Measurements from ENCODE around the gene WDFY4.

Gene WDFY4

DNA sequence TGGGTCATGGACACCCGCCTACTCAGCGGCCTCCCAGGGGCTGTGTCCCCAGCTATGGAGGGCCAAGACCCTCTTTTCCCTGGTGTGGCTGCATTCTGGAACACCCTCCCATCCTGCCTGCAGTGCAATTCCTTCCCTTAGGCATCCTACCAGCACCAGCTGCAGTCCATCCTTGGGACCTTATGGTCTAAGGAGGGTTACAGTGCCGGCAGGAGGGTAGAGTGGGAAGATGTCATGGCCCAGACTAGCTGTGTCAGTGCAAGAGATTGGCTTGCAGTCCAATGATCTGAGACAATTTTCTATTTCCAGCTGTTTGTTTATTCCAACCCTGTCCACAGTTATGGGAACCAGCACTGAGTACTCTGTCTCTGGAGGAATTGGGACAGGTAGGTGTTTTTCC is 92.4 kb downstream of the WDFY4 start:
- FAIRE-seq, result no peak

DNA sequence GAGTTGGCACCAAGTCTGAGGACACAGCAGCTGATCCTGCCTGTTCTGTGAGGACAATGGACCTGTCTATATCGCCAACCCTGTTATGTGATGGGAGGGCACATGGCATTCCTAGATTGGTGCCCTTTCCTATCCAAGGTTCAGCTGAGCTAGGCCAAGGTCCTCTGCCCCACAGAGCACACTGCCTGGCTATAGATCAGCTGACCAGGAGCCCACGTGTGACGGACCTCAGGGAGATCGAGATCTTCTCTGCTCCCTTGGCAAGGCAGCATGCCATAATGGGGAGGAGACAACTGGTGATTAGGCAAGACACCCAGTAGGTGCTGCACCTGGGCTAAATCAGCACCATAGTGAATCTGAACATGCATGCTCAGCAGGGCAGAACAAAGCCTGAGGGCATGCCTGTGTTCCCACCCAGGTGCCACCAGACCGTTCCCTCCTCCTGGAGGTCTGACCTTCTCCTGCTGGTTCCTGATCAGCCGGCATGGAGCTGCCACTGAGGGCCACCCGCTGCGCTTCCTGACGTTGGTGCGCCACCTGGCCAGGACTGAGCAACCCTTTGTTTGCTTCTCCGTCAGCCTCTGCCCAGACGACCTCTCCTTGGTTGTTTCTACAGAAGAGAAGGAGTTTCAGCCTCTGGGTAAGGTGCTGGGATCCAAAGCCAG is 93.7 kb downstream of the WDFY4 start:
- no peak for FAIRE-seq

DNA sequence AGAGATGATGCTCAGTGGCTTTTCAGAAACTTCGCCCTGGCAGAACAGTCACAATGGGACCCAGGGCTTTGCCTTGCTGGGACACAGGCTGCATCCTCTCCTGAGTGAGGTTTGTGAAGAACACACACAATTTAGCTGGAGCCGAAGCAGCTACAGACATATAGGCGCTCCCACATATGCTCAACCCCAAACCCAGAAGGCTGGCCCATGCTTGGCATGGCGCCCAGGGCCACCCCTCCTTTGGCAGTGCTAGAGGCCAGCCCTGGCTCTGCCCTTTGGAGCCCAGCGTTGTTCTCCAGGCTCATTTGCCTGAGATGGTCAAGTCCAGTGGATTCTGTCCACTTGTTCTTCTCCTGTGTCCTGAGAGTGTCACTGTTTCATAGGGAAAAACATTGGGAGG is 94.4 kb downstream of the WDFY4 start:
- FAIRE-seq, result no peak

DNA sequence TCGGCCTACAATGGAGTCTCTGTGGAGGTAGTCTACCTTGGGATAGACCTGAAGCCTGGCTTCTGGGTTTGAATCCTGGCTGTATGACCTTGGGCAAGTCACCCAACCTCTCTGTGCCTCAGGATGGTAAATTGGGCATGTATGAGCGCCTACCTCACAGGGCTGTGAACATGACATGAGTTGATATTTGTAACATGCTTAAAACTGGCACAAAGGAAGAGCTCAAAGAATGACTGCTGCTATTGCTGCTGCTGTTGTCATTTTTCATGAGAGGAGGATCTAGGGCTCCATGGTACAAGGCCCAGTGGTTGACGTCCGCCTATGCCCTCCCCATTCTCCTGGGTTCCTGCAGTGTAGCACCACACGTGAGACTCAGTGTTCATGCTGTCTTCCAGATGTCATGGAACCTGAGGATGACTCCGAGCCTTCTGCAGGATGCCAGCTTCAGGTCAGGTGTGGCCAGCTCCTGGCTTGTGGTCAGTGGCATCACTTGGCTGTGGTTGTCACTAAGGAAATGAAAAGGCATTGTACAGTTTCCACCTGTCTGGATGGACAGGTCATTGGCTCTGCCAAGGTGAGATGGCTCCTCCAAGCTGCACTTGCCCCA is 95.0 kb downstream of the WDFY4 start:
- no peak for FAIRE-seq

DNA sequence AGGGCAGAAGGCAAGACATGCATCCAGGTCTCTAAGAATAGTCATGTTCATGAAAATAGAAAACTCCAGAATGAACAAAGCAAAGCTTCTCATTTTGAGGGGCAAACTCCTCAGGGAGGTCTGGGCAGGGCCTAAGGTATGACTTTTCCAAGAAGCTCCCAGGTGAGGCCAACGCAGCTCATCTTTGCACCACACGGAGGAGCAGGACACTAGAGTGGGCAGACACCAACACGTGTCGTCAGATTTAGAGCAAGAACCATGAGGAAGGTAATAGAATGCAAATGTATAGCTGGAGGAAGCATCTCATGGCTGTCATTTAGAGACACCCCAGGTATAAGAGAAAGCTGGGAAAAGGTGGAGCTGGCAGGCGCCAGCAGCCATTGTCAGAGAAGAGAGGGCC is 95.7 kb downstream of the WDFY4 start:
- no peak for FAIRE-seq

DNA sequence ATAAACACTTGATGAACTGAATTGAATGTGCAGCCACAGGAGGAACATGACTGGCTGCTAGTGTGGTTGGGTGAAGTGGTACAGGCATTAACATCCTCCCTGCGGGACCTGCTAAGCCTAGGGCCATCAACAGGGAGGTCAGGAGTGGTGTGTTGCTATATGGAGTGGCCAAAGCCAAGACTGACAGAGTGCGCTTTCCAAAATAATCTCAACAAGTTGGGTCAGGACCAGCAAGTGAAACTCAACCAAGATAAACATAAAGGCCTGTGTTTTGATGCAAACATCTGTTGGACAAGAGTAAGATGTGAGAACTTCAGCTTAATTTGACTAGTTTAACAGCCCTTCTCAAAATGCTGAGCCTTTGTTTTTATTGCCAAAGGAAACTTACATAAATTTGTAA is 97.7 kb downstream of the WDFY4 start:
- FAIRE-seq, result no peak

DNA sequence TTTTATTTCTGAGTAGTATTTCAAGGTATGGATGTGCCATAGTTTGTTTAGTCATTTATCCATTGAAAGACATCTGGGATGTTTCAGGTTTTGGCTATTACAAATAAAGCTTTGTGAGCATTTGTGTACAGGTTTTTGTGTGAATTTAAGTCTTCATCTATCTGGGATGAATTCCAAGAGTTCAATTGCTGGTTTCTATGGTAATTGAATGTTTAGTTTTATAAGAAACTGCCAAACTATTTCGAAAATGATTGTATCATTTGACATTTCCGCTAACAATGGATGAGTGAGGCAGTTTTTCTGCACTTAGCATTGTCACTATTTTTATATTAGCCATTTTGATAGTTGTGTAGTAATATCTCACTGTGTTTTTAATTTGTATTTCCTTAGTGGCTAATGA is 99.4 kb downstream of the WDFY4 start:
- no peak for FAIRE-seq

DNA sequence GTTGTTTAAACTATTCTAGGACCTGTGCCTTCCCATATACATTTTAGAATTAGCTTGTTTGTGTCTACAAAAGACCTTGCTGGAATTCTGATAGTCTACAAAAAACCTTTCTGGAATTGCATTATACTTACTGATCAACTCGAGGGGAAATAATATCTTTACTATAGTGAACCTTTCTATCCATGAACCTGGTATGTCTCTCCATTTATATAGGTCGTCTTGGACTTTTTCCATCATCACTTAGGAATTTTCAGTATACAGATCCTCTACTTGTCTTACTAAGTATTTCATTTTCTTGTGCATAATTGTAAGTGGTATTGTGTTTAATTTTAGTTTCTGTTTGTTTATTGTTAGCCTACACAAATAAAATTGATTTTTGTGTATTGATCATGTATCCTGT is 101.1 kb downstream of the WDFY4 start:
- FAIRE-seq, result no peak

DNA sequence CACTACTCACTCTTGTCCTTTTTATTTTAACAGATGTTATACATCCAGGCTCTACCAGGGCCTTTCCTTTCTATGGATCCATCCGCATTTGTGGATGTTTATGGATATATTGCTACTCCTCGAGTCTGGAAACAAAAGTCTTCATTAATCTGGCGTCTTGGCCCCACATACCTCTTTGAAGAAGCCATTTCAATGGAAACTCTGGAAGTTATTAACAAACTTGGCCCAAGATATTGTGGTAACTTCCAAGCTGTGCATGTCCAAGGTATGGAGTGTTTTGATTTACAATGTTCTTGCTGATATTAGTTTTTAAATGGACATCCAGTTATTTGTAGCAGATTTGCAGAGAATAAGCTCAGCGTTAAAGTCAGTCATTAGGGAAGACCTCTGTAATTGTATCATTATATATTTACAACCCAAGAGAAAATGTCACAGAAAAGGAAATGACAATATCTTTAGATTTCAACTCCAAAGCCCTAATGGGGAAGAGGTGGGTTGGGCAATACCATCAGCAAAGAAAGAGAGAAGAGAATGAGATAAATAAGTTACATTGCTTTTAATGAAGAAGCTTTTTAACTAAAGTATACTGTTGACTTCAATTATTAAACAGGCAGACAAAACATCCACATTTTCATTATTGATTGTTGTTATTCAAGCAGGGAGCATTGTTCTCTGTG is 102.1 kb downstream of the WDFY4 start:
- no peak for FAIRE-seq

DNA sequence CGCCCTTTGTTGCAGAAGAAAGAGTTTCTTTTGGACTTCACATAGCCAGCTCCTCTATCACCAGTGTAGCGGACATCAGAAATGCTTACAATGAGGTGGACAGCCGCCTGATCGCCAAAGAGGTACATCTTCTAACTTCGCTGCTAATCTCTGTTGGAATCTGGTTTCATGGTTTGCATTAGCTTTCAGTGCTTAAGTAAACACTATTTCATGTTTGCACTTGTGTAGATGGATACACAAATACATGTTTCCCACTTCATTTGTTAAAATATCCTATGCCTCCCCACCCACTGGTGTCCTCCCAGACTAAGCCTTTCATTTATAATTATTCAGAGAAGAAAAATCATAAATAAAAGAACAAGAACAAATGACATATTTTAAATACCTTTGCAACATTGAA is 103.9 kb downstream of the WDFY4 start:
- FAIRE-seq, result no peak

DNA sequence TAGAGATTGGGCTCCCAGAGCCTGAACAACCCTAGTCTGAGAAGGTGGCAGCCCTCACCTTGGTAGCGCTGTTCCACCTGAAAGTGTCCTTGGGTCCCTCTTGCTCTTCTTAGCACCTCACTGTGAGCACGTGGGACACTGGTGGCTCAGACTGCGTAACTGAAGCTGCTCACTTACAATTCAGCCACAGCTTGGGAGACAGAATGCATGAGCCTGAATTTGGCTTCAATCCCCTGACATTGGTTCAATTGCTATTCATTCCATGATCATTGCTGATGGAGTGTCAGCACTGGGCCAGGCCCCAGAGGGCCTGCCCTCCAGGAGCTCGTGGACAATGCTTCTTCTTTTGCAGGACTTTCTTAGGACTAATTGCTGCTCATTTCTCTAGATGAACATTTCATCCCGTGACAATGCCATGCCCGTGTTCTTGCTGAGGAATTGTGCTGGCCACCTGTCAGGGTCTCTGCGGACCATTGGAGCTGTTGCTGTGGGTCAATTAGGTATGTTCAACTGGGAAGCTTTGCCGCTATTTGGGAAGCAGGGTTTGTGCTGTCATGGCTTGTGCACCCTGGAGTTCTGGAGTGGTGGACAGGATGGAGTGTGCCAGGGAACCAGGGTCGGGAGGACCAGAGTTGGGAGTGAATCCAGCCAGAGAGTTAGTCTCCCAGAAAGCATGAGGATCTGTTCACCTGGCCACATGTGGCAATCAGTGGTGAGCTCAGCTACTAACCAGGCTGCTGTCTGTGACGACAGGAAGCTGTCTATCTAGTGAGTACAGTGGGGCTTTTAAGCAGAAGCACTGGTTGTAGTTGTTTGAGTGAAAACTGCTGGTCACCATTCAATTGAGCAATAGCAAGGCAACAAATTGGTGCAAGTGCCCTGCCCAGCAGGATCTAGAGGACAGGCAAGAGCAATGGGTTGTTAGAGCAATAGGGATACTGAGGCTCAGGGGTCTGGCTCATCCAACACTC is 105.1 kb downstream of the WDFY4 start:
- FAIRE-seq, result no peak

DNA sequence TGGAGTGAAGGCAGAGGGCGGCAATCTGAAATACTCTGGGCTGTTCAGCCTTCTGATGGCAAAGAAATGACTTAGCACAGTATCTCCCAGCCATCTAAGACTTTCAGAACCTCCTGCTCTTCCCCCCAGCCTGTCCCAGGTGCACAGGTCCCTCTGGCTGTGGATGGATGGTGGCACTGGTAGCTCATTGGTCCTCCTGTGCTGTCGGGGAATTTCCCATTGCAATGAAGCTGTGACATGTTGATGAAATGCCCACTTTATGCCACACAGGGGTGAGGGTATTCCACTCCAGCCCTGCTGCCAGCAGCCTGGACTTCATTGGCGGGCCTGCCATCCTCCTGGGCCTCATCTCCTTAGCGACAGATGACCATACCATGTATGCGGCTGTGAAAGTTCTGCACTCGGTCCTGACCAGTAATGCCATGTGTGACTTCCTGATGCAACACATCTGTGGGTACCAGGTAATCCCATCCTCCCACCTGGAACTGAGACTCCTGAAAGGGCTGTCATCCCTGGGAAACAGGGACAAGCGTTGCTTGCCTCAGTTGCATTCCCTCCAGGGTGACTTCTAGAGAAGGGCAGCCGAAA is 105.9 kb downstream of the WDFY4 start:
- no peak for FAIRE-seq

DNA sequence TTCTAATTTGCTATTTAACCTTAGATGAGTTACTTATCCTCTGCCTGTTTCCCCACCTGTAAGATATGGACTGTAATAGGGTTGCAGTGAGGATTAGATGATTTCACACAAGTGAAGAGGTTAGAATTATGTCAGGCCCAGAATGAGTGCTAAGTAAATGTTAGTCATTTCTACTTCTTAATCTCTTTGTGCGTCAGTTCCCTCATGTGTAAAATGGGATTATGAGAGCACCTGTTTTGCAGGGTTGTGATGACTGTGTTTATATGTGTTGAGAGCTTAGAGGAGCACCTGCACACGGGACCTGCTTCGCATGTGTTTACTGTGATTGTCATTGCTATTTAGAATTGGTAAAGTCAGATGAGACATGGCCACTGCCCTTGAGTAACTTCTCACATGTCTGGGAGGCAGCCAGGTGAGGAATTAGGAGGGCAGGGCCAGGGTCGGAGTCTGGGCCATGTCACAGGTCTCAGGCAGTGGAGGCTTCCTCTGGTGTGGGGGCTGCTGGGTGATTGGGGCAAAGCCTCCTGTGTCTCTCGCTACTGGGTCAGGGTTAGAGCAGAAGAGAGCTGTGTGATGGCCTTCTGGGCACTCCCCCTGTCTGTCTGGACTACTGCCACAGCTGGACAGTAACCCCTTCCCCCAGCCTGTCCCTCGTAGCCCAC is 106.7 kb downstream of the WDFY4 start:
- FAIRE-seq, result no peak

DNA sequence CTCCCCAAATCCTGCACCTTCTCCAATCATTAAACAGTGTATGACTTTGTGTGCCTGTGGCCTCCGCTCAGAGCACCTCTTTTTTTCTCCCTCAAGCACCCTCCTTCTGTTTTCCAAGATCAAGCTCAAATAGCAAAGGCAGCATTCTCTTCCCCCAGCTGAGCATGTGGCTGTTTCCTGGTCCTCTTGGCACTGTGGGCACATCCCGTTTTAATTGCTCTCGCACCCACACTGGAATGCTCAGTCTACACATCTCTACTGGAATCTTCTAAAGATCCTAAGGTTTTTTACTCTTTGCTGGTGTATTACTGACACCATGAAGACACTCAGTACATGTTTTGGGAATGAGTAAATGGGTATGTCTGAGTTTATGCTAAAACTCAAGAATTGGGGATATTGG is 107.4 kb downstream of the WDFY4 start:
- no peak for FAIRE-seq

DNA sequence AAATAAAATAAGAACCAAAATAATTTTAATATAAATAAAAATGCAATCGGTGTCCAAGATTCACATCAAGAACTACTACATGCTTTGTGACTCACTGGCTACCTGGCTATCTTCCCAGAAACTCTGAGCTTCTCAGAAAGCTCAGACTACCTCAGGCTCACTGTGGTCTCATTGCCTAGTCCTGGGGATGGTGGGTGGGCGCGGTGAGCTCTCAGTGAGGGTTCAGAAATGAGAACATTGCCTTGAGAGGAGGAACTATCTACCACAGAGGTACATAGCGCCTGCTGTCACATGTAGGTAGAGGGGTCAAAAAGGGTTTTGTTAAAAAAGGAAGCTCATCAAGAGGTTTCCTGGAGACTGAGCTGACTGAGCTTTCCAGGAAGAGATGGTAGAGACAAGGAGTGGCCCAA is 108.0 kb downstream of the WDFY4 start:
- FAIRE-seq, result no peak

DNA sequence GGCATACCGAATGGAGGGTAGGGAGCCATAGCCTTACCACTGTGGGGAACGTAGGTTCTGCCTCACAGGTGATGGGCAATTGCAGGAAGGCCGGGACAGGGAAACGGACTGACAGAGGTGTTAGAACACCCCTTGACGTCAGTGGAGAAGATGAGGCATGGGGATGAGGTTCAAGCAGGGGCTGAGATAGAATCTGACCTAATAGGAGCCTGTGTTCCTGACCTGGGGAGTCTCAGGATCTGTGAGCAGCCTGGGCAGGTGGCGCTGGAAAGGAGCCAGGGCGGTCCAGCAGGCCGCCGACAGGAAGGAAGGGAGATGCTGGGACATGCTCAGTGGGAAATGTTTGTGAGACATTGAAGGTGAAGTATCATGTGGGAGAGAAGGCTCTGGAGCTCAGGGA is 109.4 kb downstream of the WDFY4 start:
- no peak for FAIRE-seq

DNA sequence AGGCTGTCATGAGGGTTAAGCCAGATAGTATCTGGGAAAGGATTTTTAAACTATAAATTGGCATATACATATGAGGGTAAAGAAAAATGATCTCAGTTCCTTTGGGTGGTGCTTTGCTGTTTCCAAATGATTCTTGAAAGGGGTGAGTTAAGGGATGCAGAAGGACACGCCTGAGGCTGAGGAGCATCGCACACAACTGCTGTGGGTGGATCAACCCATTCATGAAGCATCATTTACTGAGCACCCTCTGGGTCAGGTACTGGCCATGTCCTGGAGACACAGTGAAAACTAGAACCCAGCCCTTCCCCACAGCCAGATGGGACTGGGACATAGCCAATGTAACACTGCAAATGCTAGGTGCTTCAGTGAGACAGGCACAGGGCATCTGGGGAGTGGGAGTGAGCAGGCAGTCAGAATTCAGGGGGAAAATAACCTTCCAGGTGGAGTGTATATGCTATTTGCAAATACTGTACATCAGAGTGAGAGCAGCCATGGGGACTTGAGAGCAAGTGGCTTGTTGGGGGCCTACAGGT is 112.1 kb downstream of the WDFY4 start:
- FAIRE-seq, result no peak

DNA sequence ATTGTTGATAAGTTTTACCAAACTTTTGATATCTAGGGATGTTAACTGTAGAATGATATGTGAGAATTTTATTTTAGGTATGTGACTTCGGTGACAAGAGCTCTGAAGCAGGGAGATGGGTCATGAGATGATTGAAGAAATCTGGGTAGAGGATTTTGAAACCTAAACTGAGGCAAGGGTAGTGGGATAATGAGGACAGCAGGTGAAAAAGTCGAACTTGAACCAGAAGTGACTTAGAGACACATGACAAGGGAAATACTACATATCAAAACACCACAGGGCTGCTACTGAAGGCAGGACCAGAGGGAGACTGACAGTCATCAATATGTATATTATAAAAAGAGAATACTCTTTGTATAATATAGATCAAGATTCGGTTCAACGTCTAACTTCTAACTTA is 113.2 kb downstream of the WDFY4 start:
- no peak for FAIRE-seq

DNA sequence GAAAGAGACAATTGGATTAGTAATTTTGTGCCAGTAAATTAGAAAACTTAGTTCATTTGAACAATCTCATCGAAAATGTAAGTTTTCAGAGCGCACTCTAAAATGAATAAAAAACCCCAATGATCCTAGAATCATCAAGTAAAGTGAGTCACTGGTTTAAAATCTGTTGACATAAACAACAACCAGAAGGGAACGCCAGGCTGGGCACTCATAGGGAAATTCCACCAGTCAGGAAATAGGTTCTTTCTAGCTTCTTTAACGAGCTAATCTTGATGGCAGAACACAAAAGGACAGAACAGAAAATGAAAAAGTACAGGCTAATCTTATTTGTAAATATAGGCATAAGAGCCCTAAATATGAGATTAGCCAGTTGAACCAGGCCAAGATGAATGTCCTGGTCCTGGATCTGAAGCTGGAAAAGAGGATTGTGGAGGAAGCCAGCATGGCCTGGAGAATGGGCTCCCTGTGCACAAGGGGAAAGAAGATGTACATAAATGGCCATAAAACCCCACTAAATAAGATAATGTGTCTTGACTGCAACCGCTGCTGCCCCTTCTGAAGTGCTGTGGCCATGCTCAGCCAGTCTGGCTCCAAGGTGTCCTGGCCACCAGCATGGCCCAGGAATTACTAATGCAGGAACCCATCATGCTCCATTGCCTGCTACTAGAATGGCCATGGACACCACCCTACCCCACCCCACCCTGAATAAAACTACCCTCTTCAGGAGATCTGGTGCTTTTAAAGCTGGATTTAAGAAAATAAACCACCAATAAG is 114.0 kb downstream of the WDFY4 start:
- no peak for FAIRE-seq

DNA sequence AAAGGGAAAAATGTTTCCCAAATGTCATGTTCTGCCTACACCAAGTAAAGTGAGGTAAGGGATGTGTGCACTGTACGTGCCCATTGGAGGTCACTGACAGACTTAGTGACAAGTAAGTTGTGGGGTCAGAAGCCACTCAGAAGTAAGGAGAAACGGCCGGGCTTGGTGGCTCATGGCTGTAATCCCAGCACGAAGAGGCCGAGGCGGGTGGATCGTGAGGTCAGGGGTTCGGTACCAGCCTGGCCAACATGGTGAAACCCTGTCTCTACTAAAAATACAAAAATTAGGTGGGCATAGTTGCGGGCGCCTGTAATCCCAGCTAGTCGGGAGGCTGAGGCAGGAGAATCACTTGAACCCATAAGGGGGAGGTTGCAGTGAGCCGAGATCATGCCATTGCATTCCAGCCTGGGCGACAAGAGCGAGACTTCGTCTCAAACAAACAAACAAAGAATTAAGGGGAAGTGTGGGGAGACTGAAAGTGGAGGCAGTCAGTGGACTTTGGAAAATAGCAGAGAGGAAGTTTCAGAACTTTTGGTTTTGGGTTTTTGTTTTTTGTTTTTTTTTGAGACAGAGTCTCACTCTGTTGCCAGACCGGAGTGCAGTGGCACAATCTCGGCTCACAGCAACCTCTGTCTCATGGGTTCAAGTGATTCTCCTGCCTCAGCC is 114.8 kb downstream of the WDFY4 start:
- no peak for FAIRE-seq

Data from endometrium (tissue), 2 donors.